Progenitor cell of endocrine pancreas (in vitro differentiated cells): ENCODE measurements around the gene CSGALNACT2. TPM values are rescaled to one million over a fixed set of nuclear protein-coding genes. Genes with fewer than 3 reads are reported as not detected.
A peak's percentile ranks its signal among the peaks of the same experiment; 100 is the strongest.

ENCODE experiments used
- DNase-seq: peaks from one replicate; pipeline ENCODE4 v3.0.0; 2021; ENCODE audit warnings: low spot score; ENCODE audit not compliant: unreplicated experiment
- H3K27ac Mint-ChIP-seq: 2 replicates; pipeline ENCODE4 v1.8.0; 2021; ENCODE audit warnings: mild to moderate bottlenecking, moderate library complexity, mixed read lengths
- H3K27me3 Mint-ChIP-seq: 2 replicates; pipeline ENCODE4 v1.8.0; 2021; ENCODE audit warnings: mixed read lengths
- H3K36me3 Mint-ChIP-seq: 2 replicates; pipeline ENCODE4 v1.8.0; 2022; ENCODE audit warnings: mixed read lengths; ENCODE audit not compliant: insufficient read depth
- H3K4me1 Mint-ChIP-seq: 2 replicates; pipeline ENCODE4 v1.8.0; 2021; ENCODE audit warnings: low read depth, mixed read lengths
- H3K4me3 Mint-ChIP-seq: 2 replicates; pipeline ENCODE4 v1.8.0; 2021; ENCODE audit warnings: low read depth, mild to moderate bottlenecking, moderate library complexity, mixed read lengths
- H3K9me3 Mint-ChIP-seq: 2 replicates; pipeline ENCODE4 v1.8.0; 2021; ENCODE audit warnings: low read depth, mixed read lengths
- long read RNA-seq: library from polyadenylated mRNA; unstranded; transcript quantifications from one replicate; pipeline ENCODE4 v2.0.0, GENCODE V29; 2020
- total RNA-seq: library from RNA; stranded (reverse); gene quantifications from 2 replicates; pipeline ENCODE4 v1.2.1, GENCODE V29; 2021
- TF ChIP-seq, protein P1 (sequence below): fragments of 200-600 bp; sonication (generic); IDR thresholded peaks from one replicate; pipeline ENCODE4 v1.5.0; 2021; ENCODE audit warnings: antibody characterized with exemption, mild to moderate bottlenecking; ENCODE audit not compliant: unreplicated experiment

The CSGALNACT2 gene
- 8.9 and 9.3 TPM in 2 replicates for total RNA-seq
- long read RNA-seq, partial matches to known transcripts: 5 of 11 reads
- long read RNA-seq, other reads (novel, unspliced or antisense): 4 of 11 reads

GRCh38 chr10:43138021-43138756 is at the start of gene CSGALNACT2:
CSGALNACT2 (plus strand) TSS chr10:43138445; CDS start chr10:43155150, 16,705 bp downstream.
- H3K36me3 Mint-ChIP-seq: no peaks in the 10 kb centered on the region
- H3K4me3 Mint-ChIP-seq: peak within 1 kb of the TSS; percentile 96
- peaks cover 10% of the 10 kb centered on the region for H3K4me1 Mint-ChIP-seq
- peak; percentile 61 for DNase-seq
- TF ChIP-seq, protein P1, sequence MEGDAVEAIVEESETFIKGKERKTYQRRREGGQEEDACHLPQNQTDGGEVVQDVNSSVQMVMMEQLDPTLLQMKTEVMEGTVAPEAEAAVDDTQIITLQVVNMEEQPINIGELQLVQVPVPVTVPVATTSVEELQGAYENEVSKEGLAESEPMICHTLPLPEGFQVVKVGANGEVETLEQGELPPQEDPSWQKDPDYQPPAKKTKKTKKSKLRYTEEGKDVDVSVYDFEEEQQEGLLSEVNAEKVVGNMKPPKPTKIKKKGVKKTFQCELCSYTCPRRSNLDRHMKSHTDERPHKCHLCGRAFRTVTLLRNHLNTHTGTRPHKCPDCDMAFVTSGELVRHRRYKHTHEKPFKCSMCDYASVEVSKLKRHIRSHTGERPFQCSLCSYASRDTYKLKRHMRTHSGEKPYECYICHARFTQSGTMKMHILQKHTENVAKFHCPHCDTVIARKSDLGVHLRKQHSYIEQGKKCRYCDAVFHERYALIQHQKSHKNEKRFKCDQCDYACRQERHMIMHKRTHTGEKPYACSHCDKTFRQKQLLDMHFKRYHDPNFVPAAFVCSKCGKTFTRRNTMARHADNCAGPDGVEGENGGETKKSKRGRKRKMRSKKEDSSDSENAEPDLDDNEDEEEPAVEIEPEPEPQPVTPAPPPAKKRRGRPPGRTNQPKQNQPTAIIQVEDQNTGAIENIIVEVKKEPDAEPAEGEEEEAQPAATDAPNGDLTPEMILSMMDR: no peak
- H3K27me3 Mint-ChIP-seq: no peaks in the 10 kb centered on the region
- no peaks in the 10 kb centered on the region for H3K9me3 Mint-ChIP-seq
- peak within 1 kb of the TSS; percentile 97 for H3K27ac Mint-ChIP-seq

DNA sequence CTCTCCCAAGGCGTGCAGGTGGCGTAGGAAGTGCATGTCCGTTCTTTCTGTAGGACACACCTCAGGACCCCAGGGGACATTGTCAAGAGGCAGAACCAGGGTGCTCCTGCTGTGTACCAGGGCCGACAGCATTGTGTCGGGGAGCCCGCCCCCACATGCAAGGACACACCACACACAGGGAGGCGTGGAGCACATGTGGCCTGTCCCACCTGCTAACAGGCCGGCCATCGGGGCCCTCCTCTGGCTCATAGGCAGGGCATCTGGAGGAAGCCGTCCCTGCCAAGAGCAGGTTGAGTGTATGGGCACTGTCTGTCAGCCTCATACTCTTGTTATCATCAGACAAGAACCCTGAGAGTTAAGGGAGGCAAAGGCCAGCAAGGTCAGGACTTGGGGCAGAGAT is 48.7 kb upstream of the CSGALNACT2 start:
- H3K9me3 Mint-ChIP-seq: no peaks in the 10 kb centered on the region
- H3K27ac Mint-ChIP-seq: peak overlapping the region; percentile 59
- no peak overlapping the region for H3K4me3 Mint-ChIP-seq
- DNase-seq: no peak
- TF ChIP-seq, protein P1: no peak
- peaks cover 30% of the 10 kb centered on the region for H3K27me3 Mint-ChIP-seq
- H3K36me3 Mint-ChIP-seq: no peaks in the 10 kb centered on the region
- H3K4me1 Mint-ChIP-seq: no peaks in the 10 kb centered on the region

- Mint-ChIP-seq H3K4me3 (no peak overlapping the region), H3K9me3 (no peaks in the 10 kb centered on the region), H3K27ac (no peak overlapping the region), H3K4me1 (no peaks in the 10 kb centered on the region), H3K36me3 (no peaks in the 10 kb centered on the region), H3K27me3 (peaks cover 33% of the 10 kb centered on the region)
- TF ChIP-seq, protein P1: no peak
- DNase-seq: no peak
Measured at GRCh38 chr10:43090188-43090587, 48.1 kb upstream of the CSGALNACT2 start.

DNA sequence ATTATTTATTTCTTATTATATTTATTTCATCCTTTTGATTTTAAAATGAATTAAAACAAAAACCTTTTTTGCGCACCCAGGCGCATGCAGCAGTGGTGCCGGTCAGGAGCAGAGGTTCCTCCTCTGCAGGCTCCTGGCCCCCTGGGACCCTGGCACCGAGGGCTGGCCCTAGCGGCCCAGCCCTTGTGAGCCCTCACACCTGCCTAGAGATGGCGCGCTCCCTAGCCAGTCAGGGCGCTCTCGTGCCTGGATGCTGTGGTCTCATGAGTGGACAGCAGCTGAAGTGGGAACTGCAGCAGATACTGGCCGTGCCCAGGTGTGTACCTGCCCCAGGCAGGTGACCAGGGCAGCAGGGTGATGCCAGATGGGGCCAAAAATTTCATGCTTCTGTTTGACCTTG is 47.6 kb upstream of the CSGALNACT2 start:
- H3K4me3 Mint-ChIP-seq: no peak overlapping the region
- peaks cover 33% of the 10 kb centered on the region for H3K27me3 Mint-ChIP-seq
- H3K4me1 Mint-ChIP-seq: no peaks in the 10 kb centered on the region
- no peak for DNase-seq
- no peaks in the 10 kb centered on the region for H3K36me3 Mint-ChIP-seq
- H3K27ac Mint-ChIP-seq: no peak overlapping the region
- TF ChIP-seq, protein P1: no peak
- no peaks in the 10 kb centered on the region for H3K9me3 Mint-ChIP-seq

- H3K9me3 Mint-ChIP-seq: no peaks in the 10 kb centered on the region
- peaks cover 33% of the 10 kb centered on the region for H3K27me3 Mint-ChIP-seq
Measured at GRCh38 chr10:43091846-43092245, 46.4 kb upstream of the CSGALNACT2 start.

More at GRCh38 chr10:43091846-43092245, 46.4 kb upstream of the CSGALNACT2 start:
- H3K4me3 Mint-ChIP-seq: no peak overlapping the region
- DNase-seq: no peak
- no peaks in the 10 kb centered on the region for H3K36me3 Mint-ChIP-seq
- peak overlapping the region; percentile 52 for H3K27ac Mint-ChIP-seq
- TF ChIP-seq, protein P1: no peak
- no peaks in the 10 kb centered on the region for H3K4me1 Mint-ChIP-seq
